Activated T-cell treated with anti-CD3 and anti-CD28 coated beads for 24 hours (primary cell): ENCODE measurements around the gene TMTC2.

ENCODE experiments used
- DNase-seq: peaks from one replicate; pipeline ENCODE4 v3.0.0-alpha.2; 2020; ENCODE audit warnings: low read depth

The TMTC2 gene

GRCh38 chr12:83141460-83141994, 454.8 kb downstream of the TMTC2 start:
- DNase-seq, result no peak

DNA sequence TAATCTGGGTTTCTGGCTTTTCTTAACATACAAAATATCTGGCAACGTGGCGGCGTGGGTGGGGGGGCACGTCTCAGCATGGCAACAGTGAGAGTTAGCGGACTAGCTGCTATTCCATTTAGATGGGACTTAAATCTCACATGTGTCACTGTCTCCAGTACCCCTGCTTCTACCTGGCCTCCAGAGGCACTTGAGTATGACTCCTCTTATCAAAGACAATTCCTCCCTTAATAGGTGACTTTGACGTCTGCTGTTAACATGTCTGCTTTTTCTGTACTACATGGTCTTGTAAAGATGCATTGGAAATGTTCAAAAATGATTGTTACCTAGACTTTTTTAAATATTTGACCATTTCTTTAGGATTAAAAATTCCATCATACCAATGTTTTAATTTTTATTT, 456.2 kb downstream of the TMTC2 start:
- no peak for DNase-seq

- no peak for DNase-seq
These were observed 457.2 kb downstream of the TMTC2 start for GRCh38 chr12:83143950-83144349.

- no peak for DNase-seq
These were observed 458.7 kb downstream of the TMTC2 start for GRCh38 chr12:83145325-83145840.

- no peak for DNase-seq
These were observed 460.6 kb downstream of the TMTC2 start for GRCh38 chr12:83147341-83147740.

- no peak for DNase-seq
These were observed 463.3 kb downstream of the TMTC2 start for GRCh38 chr12:83149987-83150386.

GRCh38 chr12:83150465-83151189, 463.9 kb downstream of the TMTC2 start:
- no peak for DNase-seq

DNA sequence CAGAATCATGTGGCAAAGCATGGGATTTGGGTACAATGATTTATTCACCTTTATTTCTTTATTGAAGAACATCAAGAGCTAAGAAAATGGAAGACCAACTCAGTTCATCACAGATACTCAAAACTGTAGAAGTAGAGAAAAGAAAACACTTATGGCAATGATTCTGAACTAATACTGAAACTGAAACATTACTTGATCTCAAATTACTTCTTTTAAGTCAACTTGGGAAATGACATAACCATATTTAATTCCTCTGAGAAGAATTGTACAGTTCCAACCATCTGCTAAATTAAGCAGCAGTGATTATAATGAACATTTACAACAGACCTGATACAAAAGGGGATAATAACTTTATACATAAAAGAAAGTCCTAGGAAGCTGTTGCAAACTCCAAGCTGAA, 466.5 kb downstream of the TMTC2 start:
- no peak for DNase-seq

- no peak for DNase-seq
These were observed 470.1 kb downstream of the TMTC2 start for GRCh38 chr12:83156815-83157214.

DNA sequence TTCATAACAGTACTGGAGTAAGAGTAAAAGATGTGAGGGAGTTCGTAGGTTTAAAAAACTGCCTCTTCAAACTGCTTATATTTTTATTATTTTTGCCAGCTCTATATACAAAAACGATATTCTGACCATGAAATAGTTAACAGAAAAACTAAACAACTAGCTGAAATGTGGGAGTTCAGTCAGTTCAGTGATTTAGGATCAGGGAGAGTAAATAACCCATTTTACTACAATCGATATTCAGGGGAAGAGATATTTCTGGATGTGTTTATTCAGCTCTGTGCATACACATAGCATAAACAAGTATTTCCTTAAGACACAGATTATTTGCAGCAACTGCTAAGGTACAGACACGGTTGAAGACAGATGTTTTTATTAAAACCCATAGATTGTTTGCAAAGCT, 470.9 kb downstream of the TMTC2 start:
- DNase-seq, result no peak

- no peak for DNase-seq
These were observed 472.0 kb downstream of the TMTC2 start for GRCh38 chr12:83158613-83159207.

GRCh38 chr12:83161456-83161855, 474.8 kb downstream of the TMTC2 start:
- DNase-seq, result no peak

- no peak for DNase-seq
These were observed 482.0 kb downstream of the TMTC2 start for GRCh38 chr12:83168751-83169150.

GRCh38 chr12:83172441-83172840, 485.7 kb downstream of the TMTC2 start:
- no peak for DNase-seq

DNA sequence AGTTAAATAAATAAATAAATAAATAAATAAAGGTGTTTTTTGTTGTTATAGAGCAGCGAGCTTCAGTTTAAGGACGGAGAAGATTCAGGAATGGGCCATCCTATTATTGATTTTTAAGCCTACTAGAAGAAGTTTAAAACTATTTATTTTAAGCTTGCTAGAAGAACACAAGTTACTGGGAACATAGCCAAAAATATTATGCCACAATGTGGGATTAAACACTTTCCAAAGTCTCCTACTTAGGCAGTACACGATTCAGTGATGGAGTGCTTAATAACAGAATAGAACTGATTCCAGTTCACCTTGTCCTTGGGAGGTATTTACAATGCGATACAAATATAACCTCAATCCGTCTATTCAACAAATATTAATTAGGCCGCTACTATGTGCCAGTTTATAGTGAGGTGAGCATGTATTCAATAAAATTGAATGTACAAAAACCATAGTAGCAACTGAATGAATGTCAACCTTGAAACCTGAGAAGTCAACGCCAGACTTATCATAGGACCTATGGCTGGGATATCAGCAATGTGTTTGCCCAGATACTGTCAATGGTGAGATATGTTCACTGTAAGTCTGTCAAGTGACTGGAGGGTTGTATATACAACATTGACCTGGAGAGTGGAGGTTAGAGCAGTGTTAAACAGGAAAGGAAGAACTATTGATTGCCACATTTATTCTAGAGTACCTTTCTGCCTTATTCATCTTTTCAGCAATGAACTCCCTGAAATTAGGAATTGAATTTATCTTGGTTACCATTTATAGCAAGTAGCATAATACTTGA, 486.4 kb downstream of the TMTC2 start:
- no peak for DNase-seq

DNA sequence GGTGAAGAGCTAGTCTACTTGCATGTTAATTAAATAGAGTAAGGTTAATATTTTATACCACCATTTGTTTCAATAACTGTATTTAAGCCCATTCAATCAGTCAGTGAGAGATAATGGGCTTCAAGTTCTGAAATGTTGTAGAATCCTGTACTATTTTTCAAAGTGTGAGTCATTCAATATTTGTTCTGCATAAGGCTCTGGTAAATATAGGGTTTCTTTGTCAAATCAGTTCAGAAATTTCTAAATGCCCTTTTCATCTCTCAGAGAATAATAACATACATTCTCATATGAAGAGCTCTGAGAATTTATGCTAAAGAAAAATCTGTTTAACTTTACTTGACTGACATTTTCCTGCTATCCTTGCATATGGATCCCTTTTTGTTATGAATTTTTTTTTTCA, 493.3 kb downstream of the TMTC2 start:
- no peak for DNase-seq

- no peak for DNase-seq
These were observed 494.4 kb downstream of the TMTC2 start for GRCh38 chr12:83181074-83181473.

GRCh38 chr12:83183132-83183531, 496.4 kb downstream of the TMTC2 start:
- no peak for DNase-seq
